Measurements from ENCODE around the gene RPS6KB2. TPM values are rescaled to one million over a fixed set of nuclear protein-coding genes. Genes with fewer than 3 reads are reported as not detected.
A peak's percentile ranks its signal among the peaks of the same experiment; 100 is the strongest.

Gene RPS6KB2
- total and polyA plus RNA-seq, 2 donors (not counting 3 experiments of a cell fraction or from before 2014, with no cell fraction given), result 53.8 to 60.0 TPM

- BruUV-seq (replicated peaks), result no TSS peak
- Histone ChIP-seq H3K9me1 (replicated peaks; ENCODE audit: control insufficient read depth, extremely low read depth, insufficient read depth, low read length) (no peaks in the 10 kb centered on the region), H3K4me2 (ENCODE audit: insufficient read depth, low read length) (peak overlapping the region; percentile 49), H3K79me2 (ENCODE audit: control insufficient read depth, insufficient read depth, low read length) (peaks cover 10% of the 10 kb centered on the region), H4K20me1 (replicated peaks; ENCODE audit: control insufficient read depth, extremely low read depth, insufficient read depth, low read length) (no peaks in the 10 kb centered on the region), H3K9me3 (replicated peaks; ENCODE audit: control insufficient read depth, insufficient read depth, low read length) (no peaks in the 10 kb centered on the region), H3K27ac (ENCODE audit: insufficient read depth, low read depth, low read length) (no peak overlapping the region), H3K9ac (replicated peaks; ENCODE audit: extremely low read depth, insufficient read depth, low read length) (peak overlapping the region; percentile 66), H3K36me3 (ENCODE audit: control insufficient read depth in 2 of 2, extremely low read depth in 1 of 2, insufficient read depth in 2 of 2, low read length in 2 of 2) (peaks cover 0 to 21% of the 10 kb centered on the region in 2 experiments), H2AFZ (ENCODE audit: low read depth, low read length) (no peak overlapping the region), H3K27me3 (ENCODE audit: control insufficient read depth in 2 of 2, insufficient read depth in 2 of 2, low read length in 2 of 2) (no peaks in the 10 kb centered on the region), H3K4me1 (ENCODE audit: control insufficient read depth, extremely low read depth, insufficient read depth, low read length) (no peaks in the 10 kb centered on the region), H3K4me3 (replicated peaks in 1 of 3; ENCODE audit: insufficient read depth in 1 of 3, low read depth in 1 of 3, low read length in 3 of 3) (peak overlapping the region; percentile 46 to 91 (median 75))
- POLR2A ChIA-PET, result no interaction called here
- DNase-seq (ENCODE audit: low read depth, low spot score) (no peak), FAIRE-seq (no peak)
- intact Hi-C loops (cut with micrococcal nuclease) (loop anchor here (2.0 kb wide), 1 partner anchor 40 kb away; the partner anchor contains the start of gene TMEM134), dilution Hi-C loops (cut with MboI; ENCODE audit: extremely low pct_ligation_motif_present, low sequenced_read_pairs) (no loop called here)
- no peak for TF ChIP-seq JUN (IDR thresholded peaks at IDR 0.05; ENCODE audit: borderline replicate concordance, insufficient read depth, insufficient read length, low read depth)
- no peak for TF ChIP-seq MAX (IDR thresholded peaks at IDR 0.05; ENCODE audit: insufficient read depth, insufficient read length)
- TF ChIP-seq, protein P1, sequence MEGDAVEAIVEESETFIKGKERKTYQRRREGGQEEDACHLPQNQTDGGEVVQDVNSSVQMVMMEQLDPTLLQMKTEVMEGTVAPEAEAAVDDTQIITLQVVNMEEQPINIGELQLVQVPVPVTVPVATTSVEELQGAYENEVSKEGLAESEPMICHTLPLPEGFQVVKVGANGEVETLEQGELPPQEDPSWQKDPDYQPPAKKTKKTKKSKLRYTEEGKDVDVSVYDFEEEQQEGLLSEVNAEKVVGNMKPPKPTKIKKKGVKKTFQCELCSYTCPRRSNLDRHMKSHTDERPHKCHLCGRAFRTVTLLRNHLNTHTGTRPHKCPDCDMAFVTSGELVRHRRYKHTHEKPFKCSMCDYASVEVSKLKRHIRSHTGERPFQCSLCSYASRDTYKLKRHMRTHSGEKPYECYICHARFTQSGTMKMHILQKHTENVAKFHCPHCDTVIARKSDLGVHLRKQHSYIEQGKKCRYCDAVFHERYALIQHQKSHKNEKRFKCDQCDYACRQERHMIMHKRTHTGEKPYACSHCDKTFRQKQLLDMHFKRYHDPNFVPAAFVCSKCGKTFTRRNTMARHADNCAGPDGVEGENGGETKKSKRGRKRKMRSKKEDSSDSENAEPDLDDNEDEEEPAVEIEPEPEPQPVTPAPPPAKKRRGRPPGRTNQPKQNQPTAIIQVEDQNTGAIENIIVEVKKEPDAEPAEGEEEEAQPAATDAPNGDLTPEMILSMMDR (IDR thresholded peaks at IDR 0.05; ENCODE audit: extremely low read depth in 1 of 2, insufficient read depth in 1 of 2, low read depth in 1 of 2, low read length in 2 of 2), result no peak
- TF ChIP-seq POLR2AphosphoS5 (IDR thresholded peaks at IDR 0.05; ENCODE audit: insufficient read depth, low read depth, low read length), result no peak
- no peak for TF ChIP-seq EZH2 (IDR thresholded peaks at IDR 0.05; ENCODE audit: borderline replicate concordance, low read depth, low read length, severe bottlenecking)
- no peak for TF ChIP-seq GATA2 (IDR thresholded peaks at IDR 0.05; ENCODE audit: insufficient read depth, insufficient read length, low read depth, low read length)
- TF ChIP-seq FOS (IDR thresholded peaks at IDR 0.05; ENCODE audit: borderline replicate concordance, insufficient read depth, low read length), result no peak
- CTCF ChIA-PET, result interaction anchor here (1.8 kb wide), 1 partner anchor 28 kb away, joined by 8 read pairs; the partner anchor contains the start of gene PPP1CA
These were observed 859 bp downstream of the RPS6KB2 start for GRCh38 chr11:67429038-67429668.

All from endothelial cell of umbilical vein (primary cell).